Type B pancreatic cell (in vitro differentiated cells): Measurements from ENCODE around the gene TRIM25. TPM values are rescaled to one million over a fixed set of nuclear protein-coding genes. Genes with fewer than 3 reads are reported as not detected.

Source experiments
- DNase-seq: peaks from one replicate; pipeline ENCODE4 v3.0.0; 2021; ENCODE audit warnings: mixed read lengths; ENCODE audit not compliant: unreplicated experiment; ENCODE audit errors: extremely low spot score
- H3K27ac Mint-ChIP-seq: 2 replicates; pipeline ENCODE4 v1.8.0; 2021; ENCODE audit warnings: mild to moderate bottlenecking, mixed read lengths
- H3K27me3 Mint-ChIP-seq: 2 replicates; pipeline ENCODE4 v1.8.0; 2021; ENCODE audit warnings: mixed read lengths
- H3K36me3 Mint-ChIP-seq: 2 replicates; pipeline ENCODE4 v1.8.0; 2021; ENCODE audit warnings: mixed read lengths
- H3K4me1 Mint-ChIP-seq: one replicate; pipeline ENCODE4 v1.8.0; 2021; ENCODE audit warnings: mixed read lengths; ENCODE audit not compliant: unreplicated experiment
- H3K4me3 Mint-ChIP-seq: 2 replicates; pipeline ENCODE4 v1.8.0; 2021; ENCODE audit warnings: mild to moderate bottlenecking, mixed read lengths
- H3K9me3 Mint-ChIP-seq: 2 replicates; pipeline ENCODE4 v1.8.0; 2021; ENCODE audit warnings: mixed read lengths
- CTCF ChIP-seq: fragments of 200-600 bp; sonication (generic); conservative IDR thresholded peaks from 2 replicates; pipeline ENCODE4 v1.5.0; 2021; ENCODE audit warnings: antibody characterized with exemption, mild to moderate bottlenecking
- total RNA-seq: library from RNA; stranded (reverse); gene quantifications from 2 replicates; pipeline ENCODE4 v1.2.1, GENCODE V29; 2021; ENCODE audit warnings: low replicate concordance

Gene TRIM25
- total RNA-seq, 1 donor from 2014 or later = 43.4 TPM

GRCh38 chr17:56937687-56938086 lies 23.8 kb upstream of the TRIM25 start:
- H3K4me1 Mint-ChIP-seq = peaks cover 16% of the 10 kb centered on the region
- no peaks in the 10 kb centered on the region for H3K27me3 Mint-ChIP-seq
- H3K36me3 Mint-ChIP-seq = peaks cover 46% of the 10 kb centered on the region
- TF ChIP-seq CTCF = no peak
- no peak overlapping the region for H3K4me3 Mint-ChIP-seq
- no peaks in the 10 kb centered on the region for H3K9me3 Mint-ChIP-seq
- DNase-seq = no peak
- no peak overlapping the region for H3K27ac Mint-ChIP-seq

- H3K27me3 Mint-ChIP-seq = no peaks in the 10 kb centered on the region
- no peaks in the 10 kb centered on the region for H3K9me3 Mint-ChIP-seq
- H3K4me1 Mint-ChIP-seq = peaks cover 16% of the 10 kb centered on the region
- no peak overlapping the region for H3K4me3 Mint-ChIP-seq
- no peak for DNase-seq
- H3K27ac Mint-ChIP-seq = no peak overlapping the region
- peaks cover 42% of the 10 kb centered on the region for H3K36me3 Mint-ChIP-seq
- no peak for TF ChIP-seq CTCF
Observed at GRCh38 chr17:56936697-56937322, 23.0 kb upstream of the TRIM25 start.

- Mint-ChIP-seq H3K4me3 (no peak overlapping the region), H3K27ac (no peak overlapping the region), H3K27me3 (no peaks in the 10 kb centered on the region), H3K4me1 (peaks cover 16% of the 10 kb centered on the region), H3K9me3 (no peaks in the 10 kb centered on the region), H3K36me3 (peaks cover 36% of the 10 kb centered on the region)
- DNase-seq = no peak
- TF ChIP-seq CTCF = no peak
Observed at GRCh38 chr17:56935461-56935860, 21.6 kb upstream of the TRIM25 start.

- Mint-ChIP-seq H3K4me3 (no peak overlapping the region), H3K27ac (no peak overlapping the region), H3K9me3 (no peaks in the 10 kb centered on the region), H3K4me1 (peaks cover 12% of the 10 kb centered on the region), H3K36me3 (peaks cover 31% of the 10 kb centered on the region), H3K27me3 (no peaks in the 10 kb centered on the region)
- TF ChIP-seq CTCF = no peak
- no peak for DNase-seq
Observed at GRCh38 chr17:56934280-56934679, 20.4 kb upstream of the TRIM25 start.

GRCh38 chr17:56933868-56934267 lies 20.0 kb upstream of the TRIM25 start:
- H3K4me1 Mint-ChIP-seq = peaks cover 12% of the 10 kb centered on the region
- TF ChIP-seq CTCF = no peak
- H3K36me3 Mint-ChIP-seq = peaks cover 29% of the 10 kb centered on the region

More at GRCh38 chr17:56933868-56934267, 20.0 kb upstream of the TRIM25 start:
- Mint-ChIP-seq H3K9me3 (no peaks in the 10 kb centered on the region), H3K27me3 (no peaks in the 10 kb centered on the region), H3K27ac (no peak overlapping the region), H3K4me3 (no peak overlapping the region)
- DNase-seq = no peak
